CD4-positive, alpha-beta T cell treated with Interleukin-15 for 4 hours (primary cell): ENCODE data around the gene RXFP4.
"Not testable (repeated sequence)": the region's sequence is repeated elsewhere in the genome, so short reads cannot be mapped to it uniquely, and the experiment has no call there.

Source experiments
- DNase-seq: peaks from one replicate; pipeline ENCODE4 v3.0.0-alpha.2; 2020; ENCODE audit warnings: low spot score

The RXFP4 gene, protein sequence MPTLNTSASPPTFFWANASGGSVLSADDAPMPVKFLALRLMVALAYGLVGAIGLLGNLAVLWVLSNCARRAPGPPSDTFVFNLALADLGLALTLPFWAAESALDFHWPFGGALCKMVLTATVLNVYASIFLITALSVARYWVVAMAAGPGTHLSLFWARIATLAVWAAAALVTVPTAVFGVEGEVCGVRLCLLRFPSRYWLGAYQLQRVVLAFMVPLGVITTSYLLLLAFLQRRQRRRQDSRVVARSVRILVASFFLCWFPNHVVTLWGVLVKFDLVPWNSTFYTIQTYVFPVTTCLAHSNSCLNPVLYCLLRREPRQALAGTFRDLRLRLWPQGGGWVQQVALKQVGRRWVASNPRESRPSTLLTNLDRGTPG

GRCh38 chr1:155940993-155941844, at the start of gene RXFP4:
RXFP4 (plus strand) TSS chr1:155941638; CDS start chr1:155941710, 72 bp downstream.
- DNase-seq = no peak

- DNase-seq = no peak
Measured at GRCh38 chr1:155892796-155893195, 48.6 kb upstream of the RXFP4 start.

DNA sequence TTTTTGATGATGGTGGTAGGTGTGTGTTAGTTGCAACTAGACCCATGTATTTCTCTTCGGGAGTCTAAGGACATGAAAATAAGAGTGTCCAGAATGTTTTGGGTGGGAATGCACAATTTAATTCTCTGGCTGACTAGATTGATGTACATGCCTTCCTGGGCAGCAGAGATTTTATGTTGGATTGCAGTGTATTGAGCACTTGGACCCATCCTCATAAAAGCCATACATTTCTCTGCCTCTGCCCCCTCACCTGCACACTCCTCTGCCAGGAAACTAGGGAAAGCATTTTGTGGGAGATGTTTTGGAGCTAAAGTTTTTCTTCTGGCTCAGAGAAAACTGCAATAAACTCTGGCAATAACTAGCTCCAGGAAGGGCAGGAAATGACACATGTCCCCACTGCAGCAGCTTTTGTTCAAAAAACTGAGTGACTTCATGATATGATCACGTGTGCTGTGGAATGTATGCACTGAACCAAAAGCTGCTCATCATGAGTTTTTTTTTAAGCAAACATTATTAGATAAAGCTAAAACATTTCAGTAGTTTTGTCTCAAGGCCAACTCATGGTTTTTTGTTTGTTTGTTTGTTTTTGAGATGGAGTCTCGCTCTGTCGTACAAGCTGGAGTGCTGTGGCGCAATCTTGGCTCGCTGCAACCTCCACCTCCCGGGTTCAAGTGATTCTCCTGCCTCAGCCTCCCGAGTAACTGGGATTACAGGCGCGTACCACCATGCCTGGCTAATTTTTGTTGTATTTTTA, 47.9 kb upstream of the RXFP4 start:
- peak; percentile 38 for DNase-seq

GRCh38 chr1:155895617-155896016, 45.8 kb upstream of the RXFP4 start:
- DNase-seq = not testable (repeated sequence)

- DNase-seq = not testable (repeated sequence)
Measured at GRCh38 chr1:155896476-155896875, 45.0 kb upstream of the RXFP4 start.

DNA sequence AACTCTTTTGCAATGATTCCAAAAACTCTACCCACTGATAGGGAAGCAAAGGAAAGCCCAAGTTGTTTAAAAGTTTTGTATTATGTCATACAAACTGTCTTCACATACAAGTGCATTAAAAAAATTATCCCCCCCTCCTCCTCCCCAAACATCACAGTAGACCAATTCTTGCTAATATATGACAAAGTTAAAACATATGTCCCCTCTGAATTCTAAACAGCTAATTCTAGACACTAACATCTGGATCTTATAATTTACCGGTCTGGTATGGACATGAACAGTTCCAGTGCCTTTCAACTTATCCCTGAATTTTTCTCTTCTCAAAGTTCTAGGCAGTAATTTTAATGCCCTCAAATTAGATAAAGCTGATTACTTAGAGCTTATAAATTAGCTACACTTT, 43.7 kb upstream of the RXFP4 start:
- no peak for DNase-seq

DNA sequence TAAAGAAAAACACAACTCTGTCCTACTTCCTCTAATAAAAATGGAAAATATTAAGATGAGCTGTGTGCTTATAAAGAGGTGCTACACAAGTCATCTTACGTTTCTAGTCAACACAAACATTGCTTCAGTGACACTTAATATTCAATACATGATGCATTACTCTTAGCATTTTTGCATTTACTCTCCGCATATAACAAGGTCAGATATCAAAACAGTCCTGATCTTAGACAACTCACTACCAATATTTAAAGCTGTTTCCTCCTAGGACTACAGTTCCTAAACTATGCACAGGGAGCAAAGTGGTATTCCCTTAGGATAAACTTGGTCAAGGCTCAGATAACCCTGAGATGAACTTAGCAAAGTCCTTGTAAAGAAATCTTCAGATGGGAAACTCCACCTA, 42.5 kb upstream of the RXFP4 start:
- no peak for DNase-seq

GRCh38 chr1:155899683-155900082, 41.8 kb upstream of the RXFP4 start:
- DNase-seq = no peak

DNA sequence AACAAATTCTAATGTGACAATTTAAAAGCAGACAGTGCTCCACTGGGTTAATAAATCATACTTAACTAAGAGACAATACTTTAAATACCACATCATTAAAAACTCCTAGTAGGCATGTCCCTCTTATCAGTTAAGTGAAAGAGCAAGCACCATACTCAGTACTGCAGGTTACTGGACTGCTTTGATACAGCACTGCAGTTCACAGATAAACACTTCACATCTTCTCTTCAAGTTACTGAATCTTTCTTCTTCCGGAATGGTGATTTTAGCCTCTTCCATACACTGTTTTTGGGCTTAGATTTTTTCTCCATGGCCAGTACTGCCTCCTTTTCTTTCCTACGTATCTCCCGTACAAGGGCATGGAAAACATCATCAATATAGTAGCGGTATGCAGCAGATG, 41.3 kb upstream of the RXFP4 start:
- DNase-seq = no peak

- no peak for DNase-seq
Measured at GRCh38 chr1:155904261-155904660, 37.2 kb upstream of the RXFP4 start.

DNA sequence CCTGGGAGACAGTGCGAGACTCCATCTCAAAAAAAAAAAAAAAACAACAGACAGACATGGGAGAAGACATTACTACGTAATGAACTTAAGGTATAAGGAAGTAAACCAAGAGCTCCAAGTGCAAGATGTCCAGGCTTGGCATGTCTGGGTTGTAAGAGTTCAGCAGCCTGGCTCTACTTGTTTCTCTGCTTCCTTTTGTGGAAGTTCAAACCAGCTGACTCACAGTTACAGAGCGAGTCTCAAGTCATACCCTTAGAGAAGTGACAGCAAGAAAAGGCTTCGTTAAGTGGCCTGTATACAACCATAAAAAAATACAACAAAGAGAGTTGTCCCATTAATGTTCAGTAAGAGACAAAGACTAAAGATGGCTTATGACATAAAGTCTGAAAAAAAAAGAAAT, 31.5 kb upstream of the RXFP4 start:
- peak; percentile 31 for DNase-seq

DNA sequence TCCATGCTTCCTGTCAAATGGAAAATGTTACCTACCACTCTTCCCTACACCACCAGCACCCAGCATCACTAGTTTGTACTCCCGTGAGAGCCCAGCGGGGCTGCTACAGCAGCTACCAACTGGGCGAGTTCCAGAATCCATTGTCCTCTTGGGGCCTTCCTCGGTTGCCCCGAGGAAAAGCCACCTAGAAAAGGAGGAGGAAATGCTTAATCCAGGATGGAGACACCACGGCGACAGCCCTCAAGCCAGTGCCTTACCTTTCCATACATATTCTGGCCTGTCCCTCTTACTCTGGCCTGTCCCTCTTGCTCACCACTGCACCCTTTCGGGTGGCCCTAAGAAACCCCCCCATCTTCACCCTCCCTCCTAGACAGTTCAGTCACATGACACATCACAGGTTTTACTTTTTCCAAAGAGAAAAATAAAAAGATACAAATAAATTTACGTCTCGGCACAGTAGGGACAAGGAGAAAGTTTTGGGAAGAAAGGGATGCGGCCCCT, 30.8 kb upstream of the RXFP4 start:
- DNase-seq = no peak

DNA sequence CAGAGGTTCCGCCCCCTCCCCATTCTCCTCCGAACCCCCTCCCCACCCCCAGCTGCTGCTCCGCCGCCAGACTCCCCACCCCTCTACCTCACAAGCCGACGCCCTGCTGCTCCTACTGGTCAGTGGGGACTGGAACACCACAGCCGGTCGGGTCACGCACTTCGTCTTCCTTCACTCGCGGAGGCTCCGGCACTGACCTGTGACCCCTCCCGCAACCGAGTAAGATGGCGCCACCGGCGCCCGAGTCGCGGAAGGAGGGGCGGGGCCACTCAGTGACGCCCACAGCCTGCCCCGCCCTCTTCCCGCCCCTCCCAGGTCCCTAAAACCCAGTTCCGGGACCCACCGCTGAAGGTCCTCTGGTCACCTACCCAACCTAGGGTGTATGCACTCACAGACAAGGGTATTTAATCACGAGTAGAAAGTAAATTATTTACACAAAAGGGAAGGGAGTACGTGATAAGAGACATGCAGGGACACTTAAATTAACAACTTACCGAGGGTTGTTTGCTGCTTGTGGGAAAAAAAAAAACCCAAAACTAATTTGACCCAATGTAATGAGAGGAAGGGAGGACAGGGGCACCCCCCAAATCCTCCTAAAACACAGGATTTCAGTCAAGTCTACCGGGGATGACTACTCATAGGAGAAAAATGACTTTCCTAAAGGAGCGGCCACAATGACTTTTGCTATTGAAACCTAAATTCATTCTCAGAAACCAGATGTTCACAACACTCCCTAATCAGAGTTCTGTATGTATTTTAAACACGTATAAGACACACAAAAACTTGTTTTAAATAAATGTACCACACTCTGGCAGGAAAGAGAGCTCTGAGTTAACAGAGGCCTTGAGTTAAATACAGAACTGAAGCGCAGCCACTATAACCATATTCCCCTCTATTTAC, 30.0 kb upstream of the RXFP4 start, which contains the start of gene RIT1:
RIT1 (minus strand) TSS at position 194 of the 900 bp plus-strand sequence. CDS start 588 bp downstream, outside the sequence.
- DNase-seq = peak; percentile 81

DNA sequence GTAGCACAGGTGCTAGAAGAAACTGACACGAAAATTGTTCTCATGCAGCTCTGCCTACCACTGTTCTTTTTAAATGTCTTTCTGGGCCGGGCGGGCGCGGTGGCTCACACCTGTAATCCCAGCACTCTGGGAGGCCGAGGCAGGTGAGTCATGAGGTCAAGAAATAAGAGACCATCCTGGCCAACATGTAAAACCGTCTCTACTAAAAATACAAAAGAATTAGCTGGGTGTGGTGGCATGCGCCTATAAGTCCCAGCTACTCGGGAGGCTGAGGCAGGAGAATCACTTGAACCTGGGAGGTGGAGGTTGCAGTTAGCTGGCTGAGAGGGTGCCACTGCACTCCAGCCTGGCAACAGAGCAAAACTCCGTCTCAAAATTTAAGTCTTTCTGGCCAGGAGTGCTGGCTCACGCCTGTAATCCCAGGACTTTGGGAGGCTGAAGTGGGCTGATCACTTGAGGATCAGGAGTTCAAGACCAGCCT, 29.3 kb upstream of the RXFP4 start:
- DNase-seq = no peak

DNA sequence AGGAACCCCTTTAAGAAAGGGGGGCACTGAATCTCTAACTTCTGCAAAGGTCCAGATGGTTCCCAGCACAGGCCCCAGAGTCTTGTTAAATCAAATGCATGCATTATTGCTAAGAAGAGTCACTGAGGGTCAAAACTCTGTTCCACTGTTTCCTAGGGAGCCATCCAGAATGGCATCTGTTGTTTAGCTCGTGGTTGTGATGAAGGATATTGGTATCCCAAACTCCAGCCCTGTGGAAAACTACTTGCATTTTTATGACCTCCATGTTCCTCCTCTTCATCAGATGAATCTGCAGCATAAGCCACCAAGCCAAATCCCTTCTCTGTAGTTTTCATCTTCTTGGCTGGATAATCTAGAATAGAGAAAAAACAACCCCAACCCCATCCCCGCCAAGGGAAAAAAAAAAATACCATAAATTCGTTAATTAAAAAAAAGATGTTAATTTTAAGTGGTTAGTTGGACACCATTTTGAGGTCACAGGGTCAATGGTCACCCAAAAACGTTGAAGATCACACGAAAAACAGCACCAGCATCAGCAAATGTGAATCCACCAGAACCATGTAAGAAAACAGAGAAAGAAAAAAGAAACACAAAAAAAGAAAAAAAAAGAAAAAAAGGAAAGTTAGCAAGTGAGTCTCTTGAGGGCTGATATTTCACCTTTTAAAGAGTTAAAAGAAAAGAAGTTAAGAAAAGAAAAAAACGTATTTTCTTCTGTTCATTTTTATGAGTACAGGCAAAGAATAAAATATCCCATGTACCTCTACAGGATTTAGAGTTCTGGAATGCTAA, 27.3 kb upstream of the RXFP4 start:
- no peak for DNase-seq

GRCh38 chr1:155918660-155919059, 22.8 kb upstream of the RXFP4 start:
- no peak for DNase-seq

GRCh38 chr1:155919801-155920200, 21.6 kb upstream of the RXFP4 start:
- DNase-seq = no peak

DNA sequence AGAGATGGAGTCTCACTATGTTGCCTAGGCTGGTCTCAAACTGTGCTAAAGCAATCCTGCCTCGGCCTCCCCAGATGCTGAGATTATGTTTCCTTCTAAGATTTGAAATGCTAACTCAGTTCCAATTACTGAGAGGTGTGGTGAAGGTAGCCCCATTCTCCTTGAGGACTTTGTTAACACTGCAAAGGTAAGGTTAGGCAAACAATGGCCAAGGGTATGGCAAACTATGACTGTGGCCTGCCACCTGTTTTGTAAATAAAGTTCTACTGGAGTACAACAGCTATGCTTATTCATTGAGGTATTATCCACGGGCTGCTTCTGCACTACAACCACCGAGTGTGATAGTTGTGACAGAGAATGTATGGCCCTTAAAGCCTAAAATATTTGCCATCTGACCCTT, 20.7 kb upstream of the RXFP4 start:
- DNase-seq = no peak

DNA sequence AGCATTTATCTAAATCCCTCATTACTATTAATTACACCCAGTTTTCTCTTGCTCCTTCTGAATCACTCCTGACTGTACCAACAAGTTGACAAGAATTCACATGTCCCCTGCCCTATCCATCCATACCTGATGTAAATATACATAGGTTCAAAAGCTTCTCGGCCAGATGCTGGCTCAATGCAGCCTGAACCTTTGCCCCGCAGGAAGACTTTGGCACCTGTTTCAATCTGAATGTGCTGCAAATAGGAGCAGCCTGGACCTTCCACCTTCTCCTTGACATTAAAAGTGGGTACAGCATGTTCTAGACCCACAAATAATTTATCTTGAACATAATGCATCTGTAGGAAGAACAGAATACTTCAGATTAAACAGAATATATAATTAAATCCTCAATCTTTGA, 15.9 kb upstream of the RXFP4 start:
- DNase-seq = no peak

GRCh38 chr1:155929057-155929456, 12.4 kb upstream of the RXFP4 start:
- no peak for DNase-seq
